Ishikawa (cell line): ENCODE results near the gene TAF3.

Experiments
- CEBPB ChIP-seq: IDR thresholded peaks from 2 replicates; pipeline ENCODE4 v1.6.1; 2012
- EP300 ChIP-seq: IDR thresholded peaks from 2 replicates; pipeline ENCODE4 v1.6.1; 2012; ENCODE audit warnings: borderline replicate concordance
- FOXM1 ChIP-seq: IDR thresholded peaks from 2 replicates; pipeline ENCODE4 v1.6.1; 2012; ENCODE audit warnings: low read depth, borderline replicate concordance
- REST ChIP-seq: IDR thresholded peaks from 2 replicates; pipeline ENCODE4 v1.6.1; 2012; ENCODE audit warnings: low read depth, mild to moderate bottlenecking
- TCF12 ChIP-seq: IDR thresholded peaks from 2 replicates; pipeline ENCODE4 v1.6.1; 2012; ENCODE audit warnings: low read depth
- ZBTB7A ChIP-seq: IDR thresholded peaks from 2 replicates; pipeline ENCODE4 v1.6.1; 2012; ENCODE audit warnings: low read depth

GRCh38 chr10:8059191-8059936 is 241.1 kb downstream of the TAF3 start:
- TF ChIP-seq FOXM1: no peak
- no peak for TF ChIP-seq CEBPB
- TF ChIP-seq REST: no peak
- no peak for TF ChIP-seq EP300
- TF ChIP-seq ZBTB7A: no peak
- no peak for TF ChIP-seq TCF12
